Measurements from ENCODE around the gene HNRNPUL2.

The HNRNPUL2 gene

DNA sequence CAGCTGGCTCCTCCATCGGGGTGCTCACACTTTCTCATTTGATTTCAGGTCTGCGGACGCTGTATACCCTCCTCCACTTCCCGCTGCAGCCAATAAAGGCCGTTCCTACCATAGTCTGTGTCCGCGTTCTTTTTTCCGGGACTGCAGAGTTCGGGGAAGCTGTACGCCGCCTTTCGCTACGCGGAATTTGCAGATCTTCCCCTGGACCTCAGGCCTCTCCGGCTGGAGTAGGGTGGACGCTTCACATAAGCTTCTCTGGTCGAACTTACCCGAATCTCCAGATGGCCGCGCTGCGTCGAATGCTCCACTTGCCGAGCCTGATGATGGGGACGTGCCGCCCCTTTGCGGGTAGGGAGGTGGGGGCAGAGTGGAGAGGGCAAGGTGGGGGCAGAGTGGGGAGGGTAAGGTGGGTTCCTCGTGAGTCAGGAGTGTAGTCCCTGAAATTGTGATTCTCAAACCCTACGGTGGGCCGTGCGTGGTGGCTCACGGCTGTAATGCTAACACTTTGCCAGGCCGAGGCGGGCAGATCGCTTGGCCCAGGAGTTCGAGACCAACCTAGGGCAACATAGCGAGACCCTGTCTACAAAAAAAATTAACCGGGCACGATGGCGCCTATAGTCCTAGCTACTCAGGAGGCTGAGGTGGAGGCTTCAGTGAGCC lies 61.5 kb downstream of the HNRNPUL2 start:
- TF ChIP-seq, protein P1, sequence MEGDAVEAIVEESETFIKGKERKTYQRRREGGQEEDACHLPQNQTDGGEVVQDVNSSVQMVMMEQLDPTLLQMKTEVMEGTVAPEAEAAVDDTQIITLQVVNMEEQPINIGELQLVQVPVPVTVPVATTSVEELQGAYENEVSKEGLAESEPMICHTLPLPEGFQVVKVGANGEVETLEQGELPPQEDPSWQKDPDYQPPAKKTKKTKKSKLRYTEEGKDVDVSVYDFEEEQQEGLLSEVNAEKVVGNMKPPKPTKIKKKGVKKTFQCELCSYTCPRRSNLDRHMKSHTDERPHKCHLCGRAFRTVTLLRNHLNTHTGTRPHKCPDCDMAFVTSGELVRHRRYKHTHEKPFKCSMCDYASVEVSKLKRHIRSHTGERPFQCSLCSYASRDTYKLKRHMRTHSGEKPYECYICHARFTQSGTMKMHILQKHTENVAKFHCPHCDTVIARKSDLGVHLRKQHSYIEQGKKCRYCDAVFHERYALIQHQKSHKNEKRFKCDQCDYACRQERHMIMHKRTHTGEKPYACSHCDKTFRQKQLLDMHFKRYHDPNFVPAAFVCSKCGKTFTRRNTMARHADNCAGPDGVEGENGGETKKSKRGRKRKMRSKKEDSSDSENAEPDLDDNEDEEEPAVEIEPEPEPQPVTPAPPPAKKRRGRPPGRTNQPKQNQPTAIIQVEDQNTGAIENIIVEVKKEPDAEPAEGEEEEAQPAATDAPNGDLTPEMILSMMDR (IDR thresholded peaks at IDR 0.05; ENCODE audit: insufficient read depth, low read length), result no peak
- TF ChIP-seq GABPA (IDR thresholded peaks at IDR 0.05; ENCODE audit: low read depth) (no peak), POLR2AphosphoS5 (IDR thresholded peaks at IDR 0.05; ENCODE audit: low read depth) (peak; percentile 64; the same call in 1 of the 2 replicates), SPI1 (IDR thresholded peaks at IDR 0.05; ENCODE audit: borderline replicate concordance, low read depth) (no peak)
- TF ChIP-seq, protein P2, sequence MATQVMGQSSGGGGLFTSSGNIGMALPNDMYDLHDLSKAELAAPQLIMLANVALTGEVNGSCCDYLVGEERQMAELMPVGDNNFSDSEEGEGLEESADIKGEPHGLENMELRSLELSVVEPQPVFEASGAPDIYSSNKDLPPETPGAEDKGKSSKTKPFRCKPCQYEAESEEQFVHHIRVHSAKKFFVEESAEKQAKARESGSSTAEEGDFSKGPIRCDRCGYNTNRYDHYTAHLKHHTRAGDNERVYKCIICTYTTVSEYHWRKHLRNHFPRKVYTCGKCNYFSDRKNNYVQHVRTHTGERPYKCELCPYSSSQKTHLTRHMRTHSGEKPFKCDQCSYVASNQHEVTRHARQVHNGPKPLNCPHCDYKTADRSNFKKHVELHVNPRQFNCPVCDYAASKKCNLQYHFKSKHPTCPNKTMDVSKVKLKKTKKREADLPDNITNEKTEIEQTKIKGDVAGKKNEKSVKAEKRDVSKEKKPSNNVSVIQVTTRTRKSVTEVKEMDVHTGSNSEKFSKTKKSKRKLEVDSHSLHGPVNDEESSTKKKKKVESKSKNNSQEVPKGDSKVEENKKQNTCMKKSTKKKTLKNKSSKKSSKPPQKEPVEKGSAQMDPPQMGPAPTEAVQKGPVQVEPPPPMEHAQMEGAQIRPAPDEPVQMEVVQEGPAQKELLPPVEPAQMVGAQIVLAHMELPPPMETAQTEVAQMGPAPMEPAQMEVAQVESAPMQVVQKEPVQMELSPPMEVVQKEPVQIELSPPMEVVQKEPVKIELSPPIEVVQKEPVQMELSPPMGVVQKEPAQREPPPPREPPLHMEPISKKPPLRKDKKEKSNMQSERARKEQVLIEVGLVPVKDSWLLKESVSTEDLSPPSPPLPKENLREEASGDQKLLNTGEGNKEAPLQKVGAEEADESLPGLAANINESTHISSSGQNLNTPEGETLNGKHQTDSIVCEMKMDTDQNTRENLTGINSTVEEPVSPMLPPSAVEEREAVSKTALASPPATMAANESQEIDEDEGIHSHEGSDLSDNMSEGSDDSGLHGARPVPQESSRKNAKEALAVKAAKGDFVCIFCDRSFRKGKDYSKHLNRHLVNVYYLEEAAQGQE (IDR thresholded peaks at IDR 0.05; ENCODE audit: insufficient replicate concordance, low read depth), result no peak
- Histone ChIP-seq H3K27ac (replicated peaks) (peak overlapping the region; percentile 78), H3K4me3 (replicated peaks; ENCODE audit: insufficient read depth, low read length) (peak overlapping the region; percentile 72), H3K27me3 (ENCODE audit: insufficient read depth, poor library complexity, severe bottlenecking) (no peaks in the 10 kb centered on the region)
- DNase-seq (ENCODE audit: low read depth in 1 of 2, low spot score in 1 of 2), result peak; percentile 54 to 75

GRCh38 chr11:62665075-62665598 lies 62.1 kb downstream of the HNRNPUL2 start, which contains the start of the genes C11orf98 and CSKMT:
TSS of gene C11orf98 (minus strand) at chr11:62665210. CDS start at chr11:62665169, 41 bp downstream.
TSS of gene CSKMT (plus strand) at chr11:62665312. CDS start at chr11:62665880, 568 bp downstream.
- peak within 1 kb of the TSS; percentile 72 for H3K4me3 ChIP-seq (replicated peaks; ENCODE audit: insufficient read depth, low read length)
- peak; percentile 90 to 96 for DNase-seq (ENCODE audit: low read depth in 1 of 2, low spot score in 1 of 2)

DNA sequence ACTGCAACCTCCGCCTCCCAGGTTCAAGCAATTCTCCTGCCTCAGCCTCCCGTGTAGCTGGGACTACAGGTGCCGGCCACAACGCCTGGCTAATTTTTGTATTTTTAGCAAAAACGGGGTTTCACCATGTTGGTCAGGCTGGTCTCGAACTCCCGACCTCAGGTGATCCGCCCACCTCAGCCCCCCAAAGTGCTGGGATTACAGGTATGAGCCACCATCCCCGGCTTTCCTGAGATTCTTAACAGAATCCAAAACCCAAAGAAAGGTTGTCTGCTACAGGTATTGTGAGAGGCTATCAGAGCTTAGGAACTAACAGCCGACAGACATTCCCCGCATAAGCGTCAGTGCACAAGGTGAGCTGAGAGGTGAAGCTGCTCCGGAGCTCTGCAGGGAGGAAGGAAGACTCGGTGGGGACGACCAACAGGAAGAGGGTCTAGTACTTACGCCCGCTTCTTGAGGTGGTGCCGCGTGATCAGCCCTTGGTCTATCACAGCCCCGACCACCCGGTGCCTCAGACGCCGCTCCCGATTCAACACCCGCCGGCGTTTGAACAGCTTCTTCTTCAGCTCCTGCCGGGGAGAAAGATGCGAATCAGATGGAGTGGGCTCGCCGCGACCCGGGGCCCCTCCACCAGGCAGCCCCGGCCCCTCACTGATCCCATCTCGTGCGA lies 62.7 kb downstream of the HNRNPUL2 start:
- H3K4me3 ChIP-seq (replicated peaks; ENCODE audit: insufficient read depth, low read length), result peak overlapping the region; percentile 72
- DNase-seq (ENCODE audit: low read depth in 1 of 2, low spot score in 1 of 2), result peak in 1 of 2 experiments; percentile 53
- H3K27me3 ChIP-seq (ENCODE audit: insufficient read depth, poor library complexity, severe bottlenecking), result no peaks in the 10 kb centered on the region
- H3K27ac ChIP-seq (replicated peaks), result peak overlapping the region; percentile 78
- TF ChIP-seq SPI1 (IDR thresholded peaks at IDR 0.05; ENCODE audit: borderline replicate concordance, low read depth) (no peak), POLR2AphosphoS5 (IDR thresholded peaks at IDR 0.05; ENCODE audit: low read depth) (no peak), GABPA (IDR thresholded peaks at IDR 0.05; ENCODE audit: low read depth) (no peak)
- TF ChIP-seq, protein P1 (IDR thresholded peaks at IDR 0.05; ENCODE audit: insufficient read depth, low read length), result no peak
- TF ChIP-seq, protein P2 (IDR thresholded peaks at IDR 0.05; ENCODE audit: insufficient replicate concordance, low read depth), result no peak

More at GRCh38 chr11:62665075-62665598, 62.1 kb downstream of the HNRNPUL2 start, which contains the start of the genes C11orf98 and CSKMT:
- peak; percentile 64; the same call in 1 of the 2 replicates for TF ChIP-seq GABPA (IDR thresholded peaks at IDR 0.05; ENCODE audit: low read depth)
- TF ChIP-seq, protein P1 (IDR thresholded peaks at IDR 0.05; ENCODE audit: insufficient read depth, low read length), result no peak
- TF ChIP-seq, protein P2 (IDR thresholded peaks at IDR 0.05; ENCODE audit: insufficient replicate concordance, low read depth), result peak; percentile 77
- TF ChIP-seq POLR2AphosphoS5 (IDR thresholded peaks at IDR 0.05; ENCODE audit: low read depth), result peak; percentile 99
- TF ChIP-seq SPI1 (IDR thresholded peaks at IDR 0.05; ENCODE audit: borderline replicate concordance, low read depth), result peak; percentile 58; the same call in 1 of the 2 replicates
- Histone ChIP-seq H3K27ac (replicated peaks) (peak within 1 kb of the TSS; percentile 78), H3K27me3 (ENCODE audit: insufficient read depth, poor library complexity, severe bottlenecking) (no peaks in the 10 kb centered on the region)
